ENCODE results near the gene LBR.

Gene LBR

GRCh38 chr1:225373155-225373554 lies 54.7 kb downstream of the LBR start:
- DNase-seq, result no peak

- no peak for DNase-seq
Measured at GRCh38 chr1:225371366-225372010, 56.4 kb downstream of the LBR start.

GRCh38 chr1:225368036-225368552 lies 59.7 kb downstream of the LBR start:
- DNase-seq, result no peak

GRCh38 chr1:225366552-225366951 lies 61.3 kb downstream of the LBR start:
- no peak for DNase-seq

GRCh38 chr1:225366018-225366417 lies 61.8 kb downstream of the LBR start:
- no peak for DNase-seq

- DNase-seq, result no peak
Measured at GRCh38 chr1:225364439-225364838, 63.4 kb downstream of the LBR start.

- no peak for DNase-seq
Measured at GRCh38 chr1:225362805-225363204, 65.0 kb downstream of the LBR start.

GRCh38 chr1:225361176-225361575 lies 66.7 kb downstream of the LBR start:
- no peak for DNase-seq

- no peak for DNase-seq
Measured at GRCh38 chr1:225360119-225360518, 67.7 kb downstream of the LBR start.

GRCh38 chr1:225355863-225356262 lies 72.0 kb downstream of the LBR start:
- DNase-seq, result no peak

- no peak for DNase-seq
Measured at GRCh38 chr1:225354906-225355305, 72.9 kb downstream of the LBR start.

Measured in C1 segment of cervical spinal cord (tissue), 14 donors.